Head of caudate nucleus (tissue), 42 donors: Measurements from ENCODE around the gene PRR5L.

Experiments used
- DNase-seq, 42 donors: peaks; one replicate each; pipeline versions ENCODE4 v3.0.0 to v3.0.0-alpha.2; 2020 to 2021; ENCODE audit warnings: mixed read lengths in 7 of 42
- intact Hi-C: fragments of 100-400 bp; cut with DNase I; formaldehyde crosslinking; loops from one replicate; pipeline ENCODE4 v1.15.0; 2022

The PRR5L gene

GRCh38 chr11:36386411-36386810 lies 90.3 kb downstream of the PRR5L start:
- peak in 1 of 42 donors; percentile 1 for DNase-seq
- intact Hi-C loops, result no loop called here

- intact Hi-C loops, result no loop called here
- DNase-seq, result no peak
Measured at GRCh38 chr11:36388071-36388470, 92.0 kb downstream of the PRR5L start.

- intact Hi-C loops, result no loop called here
- DNase-seq, result no peak
Measured at GRCh38 chr11:36388951-36389350, 92.9 kb downstream of the PRR5L start.

GRCh38 chr11:36389811-36390210 lies 93.7 kb downstream of the PRR5L start:
- no peak for DNase-seq
- intact Hi-C loops, result no loop called here

GRCh38 chr11:36390963-36391471 lies 94.9 kb downstream of the PRR5L start:
- peak in 3 of 42 donors; percentile 36 to 54 (median 40) for DNase-seq
- intact Hi-C loops, result no loop called here

- DNase-seq, result no peak
- intact Hi-C loops, result no loop called here
Measured at GRCh38 chr11:36392196-36392595, 96.1 kb downstream of the PRR5L start.

- intact Hi-C loops, result no loop called here
- no peak for DNase-seq
Measured at GRCh38 chr11:36394056-36394455, 98.0 kb downstream of the PRR5L start.

GRCh38 chr11:36394926-36395325 lies 98.8 kb downstream of the PRR5L start:
- DNase-seq, result no peak
- intact Hi-C loops, result no loop called here

GRCh38 chr11:36395978-36396736 lies 100.1 kb downstream of the PRR5L start:
- intact Hi-C loops, result no loop called here
- peak in 1 of 42 donors; percentile 22 for DNase-seq

GRCh38 chr11:36398231-36398953 lies 102.3 kb downstream of the PRR5L start:
- peak in 40 of 42 donors; percentile 22 to 85 (median 64) for DNase-seq
- intact Hi-C loops, result no loop called here

GRCh38 chr11:36399236-36399635 lies 103.1 kb downstream of the PRR5L start:
- intact Hi-C loops, result no loop called here
- no peak for DNase-seq

GRCh38 chr11:36399745-36400144 lies 103.7 kb downstream of the PRR5L start:
- DNase-seq, result no peak
- intact Hi-C loops, result no loop called here

- intact Hi-C loops, result no loop called here
Measured at GRCh38 chr11:36400766-36401455, 104.8 kb downstream of the PRR5L start.

GRCh38 chr11:36402568-36403170 lies 106.6 kb downstream of the PRR5L start:
- intact Hi-C loops, result no loop called here

More at GRCh38 chr11:36400766-36401455, 104.8 kb downstream of the PRR5L start:
- no peak for DNase-seq

GRCh38 chr11:36403661-36404060 lies 107.6 kb downstream of the PRR5L start:
- intact Hi-C loops, result no loop called here
- DNase-seq, result no peak

More at GRCh38 chr11:36402568-36403170, 106.6 kb downstream of the PRR5L start:
- DNase-seq, result no peak

- DNase-seq, result no peak
- intact Hi-C loops, result no loop called here
Measured at GRCh38 chr11:36404831-36405230, 108.7 kb downstream of the PRR5L start.

GRCh38 chr11:36405585-36406367 lies 109.7 kb downstream of the PRR5L start:
- no peak for DNase-seq
- intact Hi-C loops, result no loop called here

GRCh38 chr11:36407356-36407755 lies 111.3 kb downstream of the PRR5L start:
- intact Hi-C loops, result no loop called here
- no peak for DNase-seq
